ENCODE data around the gene NUDT13.

NUDT13 gene

DNA sequence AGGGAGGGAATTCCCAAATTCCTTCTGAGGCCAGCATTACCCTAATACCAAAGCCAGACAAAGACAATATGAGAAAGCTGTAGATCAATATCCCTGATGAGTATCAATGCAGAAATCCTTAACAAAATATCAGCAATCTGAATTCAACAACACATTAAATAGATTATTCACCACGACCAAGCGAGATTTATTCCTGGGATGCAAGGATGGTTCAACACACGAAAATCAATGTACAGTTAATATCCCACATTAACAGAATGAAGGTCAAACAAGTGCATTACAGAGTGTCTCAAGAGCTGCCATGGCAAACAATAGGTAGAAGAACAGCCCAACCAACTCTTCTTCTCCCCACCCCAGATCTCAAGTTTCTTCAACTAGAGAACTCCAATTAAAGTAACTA lies 51.4 kb downstream of the NUDT13 start:
- Histone ChIP-seq H3K9ac (ENCODE audit: low read depth, low read length) (no peak overlapping the region), H3K4me3 (ENCODE audit: low read depth in 1 of 2, low read length in 2 of 2) (no peak overlapping the region), H3K9me3 (ENCODE audit: insufficient read depth, low read length, severe bottlenecking) (no peaks in the 10 kb centered on the region), H3K4me2 (ENCODE audit: insufficient read depth, low read length) (peak overlapping the region; percentile 10; the same call in 1 of the 2 replicates), H3K4me1 (ENCODE audit: insufficient read depth, low read length) (peaks cover 40% of the 10 kb centered on the region), H3K36me3 (ENCODE audit: insufficient read depth, low read length) (peaks cover 44% of the 10 kb centered on the region), H2AFZ (ENCODE audit: low read depth, low read length) (no peak overlapping the region), H3K27me3 (ENCODE audit: insufficient read depth, low read length, poor library complexity) (no peaks in the 10 kb centered on the region), H3K79me2 (ENCODE audit: insufficient read depth, low read length) (peaks cover 73% of the 10 kb centered on the region), H3K27ac (ENCODE audit: low read length) (no peak overlapping the region), H4K20me1 (ENCODE audit: insufficient read depth, low read length) (peaks cover 5% of the 10 kb centered on the region; the same call in 1 of the 2 replicates)
- TF ChIP-seq, protein P1, sequence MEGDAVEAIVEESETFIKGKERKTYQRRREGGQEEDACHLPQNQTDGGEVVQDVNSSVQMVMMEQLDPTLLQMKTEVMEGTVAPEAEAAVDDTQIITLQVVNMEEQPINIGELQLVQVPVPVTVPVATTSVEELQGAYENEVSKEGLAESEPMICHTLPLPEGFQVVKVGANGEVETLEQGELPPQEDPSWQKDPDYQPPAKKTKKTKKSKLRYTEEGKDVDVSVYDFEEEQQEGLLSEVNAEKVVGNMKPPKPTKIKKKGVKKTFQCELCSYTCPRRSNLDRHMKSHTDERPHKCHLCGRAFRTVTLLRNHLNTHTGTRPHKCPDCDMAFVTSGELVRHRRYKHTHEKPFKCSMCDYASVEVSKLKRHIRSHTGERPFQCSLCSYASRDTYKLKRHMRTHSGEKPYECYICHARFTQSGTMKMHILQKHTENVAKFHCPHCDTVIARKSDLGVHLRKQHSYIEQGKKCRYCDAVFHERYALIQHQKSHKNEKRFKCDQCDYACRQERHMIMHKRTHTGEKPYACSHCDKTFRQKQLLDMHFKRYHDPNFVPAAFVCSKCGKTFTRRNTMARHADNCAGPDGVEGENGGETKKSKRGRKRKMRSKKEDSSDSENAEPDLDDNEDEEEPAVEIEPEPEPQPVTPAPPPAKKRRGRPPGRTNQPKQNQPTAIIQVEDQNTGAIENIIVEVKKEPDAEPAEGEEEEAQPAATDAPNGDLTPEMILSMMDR (IDR thresholded peaks at IDR 0.05; ENCODE audit: borderline replicate concordance, extremely low read depth, low read length, poor library complexity, severe bottlenecking): no peak
- TF ChIP-seq EZH2 (IDR thresholded peaks at IDR 0.05; ENCODE audit: borderline replicate concordance, low read depth, low read length, severe bottlenecking): no peak
- no peak for DNase-seq
- ATAC-seq (ENCODE audit: insufficient read depth, low read depth): no peak

DNA sequence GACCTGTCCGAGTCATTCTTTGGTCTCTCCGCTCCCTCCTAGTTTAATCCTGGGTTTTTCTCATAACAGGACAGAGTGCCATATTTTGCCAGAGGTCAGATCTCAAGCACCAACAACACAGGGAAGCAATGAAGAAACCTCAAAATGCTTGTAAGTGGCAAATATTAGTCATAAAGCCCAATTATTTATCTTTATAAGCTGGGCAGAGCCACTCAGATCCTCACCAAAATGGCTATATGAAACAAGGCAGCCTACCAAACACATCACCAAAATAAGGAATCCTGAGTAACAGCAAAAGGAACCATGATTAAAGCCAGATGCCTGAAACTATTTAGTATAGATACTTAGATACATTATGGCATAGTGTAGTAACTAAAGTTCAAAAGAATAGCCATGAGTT lies 52.8 kb downstream of the NUDT13 start:
- Histone ChIP-seq H3K4me3 (ENCODE audit: low read depth in 1 of 2, low read length in 2 of 2) (no peak overlapping the region), H3K79me2 (ENCODE audit: insufficient read depth, low read length) (peaks cover 84% of the 10 kb centered on the region), H4K20me1 (ENCODE audit: insufficient read depth, low read length) (peaks cover 5% of the 10 kb centered on the region; the same call in 1 of the 2 replicates), H3K36me3 (ENCODE audit: insufficient read depth, low read length) (peaks cover 41% of the 10 kb centered on the region), H3K9me3 (ENCODE audit: insufficient read depth, low read length, severe bottlenecking) (no peaks in the 10 kb centered on the region), H3K4me1 (ENCODE audit: insufficient read depth, low read length) (peaks cover 48% of the 10 kb centered on the region), H3K27me3 (ENCODE audit: insufficient read depth, low read length, poor library complexity) (no peaks in the 10 kb centered on the region), H3K4me2 (ENCODE audit: insufficient read depth, low read length) (peak overlapping the region; percentile 28), H3K9ac (ENCODE audit: low read depth, low read length) (no peak overlapping the region), H3K27ac (ENCODE audit: low read length) (no peak overlapping the region), H2AFZ (ENCODE audit: low read depth, low read length) (no peak overlapping the region)
- no peak for TF ChIP-seq EZH2 (IDR thresholded peaks at IDR 0.05; ENCODE audit: borderline replicate concordance, low read depth, low read length, severe bottlenecking)
- DNase-seq (no peak), ATAC-seq (ENCODE audit: insufficient read depth, low read depth) (no peak)

DNA sequence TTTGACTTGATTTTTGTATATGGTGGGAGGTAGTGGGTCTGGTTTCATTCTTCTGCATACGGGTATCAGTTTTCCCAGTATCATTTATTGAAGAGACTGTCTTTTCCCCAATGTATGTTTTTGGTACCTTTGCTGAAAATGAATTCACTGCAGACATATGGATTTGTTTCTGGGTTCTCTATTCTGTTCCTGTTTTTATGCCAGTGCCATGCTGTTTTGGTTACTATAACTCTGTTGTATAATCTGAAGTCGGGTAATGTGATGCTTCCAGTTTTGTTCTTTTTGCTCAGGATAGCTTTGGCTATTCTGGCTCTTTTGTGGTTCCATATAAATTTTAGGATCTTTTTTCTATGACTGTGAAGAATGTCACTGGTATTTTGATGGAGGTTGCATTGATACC lies 56.7 kb downstream of the NUDT13 start:
- H3K4me3 ChIP-seq (ENCODE audit: low read depth in 1 of 2, low read length in 2 of 2): peak overlapping the region; percentile 61 to 94
- H4K20me1 ChIP-seq (ENCODE audit: insufficient read depth, low read length): peaks cover 3% of the 10 kb centered on the region; the same call in 1 of the 2 replicates
- DNase-seq (no peak), ATAC-seq (ENCODE audit: insufficient read depth, low read depth) (no peak)
- peaks cover 56% of the 10 kb centered on the region for H3K4me1 ChIP-seq (ENCODE audit: insufficient read depth, low read length)
- peak overlapping the region; percentile 82 for H3K9ac ChIP-seq (ENCODE audit: low read depth, low read length)
- no peaks in the 10 kb centered on the region for H3K27me3 ChIP-seq (ENCODE audit: insufficient read depth, low read length, poor library complexity)
- peaks cover 20% of the 10 kb centered on the region; the same call in 1 of the 2 replicates for H3K36me3 ChIP-seq (ENCODE audit: insufficient read depth, low read length)
- H3K4me2 ChIP-seq (ENCODE audit: insufficient read depth, low read length): peak overlapping the region; percentile 97
- no peak overlapping the region for H2AFZ ChIP-seq (ENCODE audit: low read depth, low read length)
- H3K79me2 ChIP-seq (ENCODE audit: insufficient read depth, low read length): peaks cover 72% of the 10 kb centered on the region
- no peak overlapping the region for H3K27ac ChIP-seq (ENCODE audit: low read length)
- H3K9me3 ChIP-seq (ENCODE audit: insufficient read depth, low read length, severe bottlenecking): no peaks in the 10 kb centered on the region
- no peak for TF ChIP-seq EZH2 (IDR thresholded peaks at IDR 0.05; ENCODE audit: borderline replicate concordance, low read depth, low read length, severe bottlenecking)
- TF ChIP-seq, protein P1 (IDR thresholded peaks at IDR 0.05; ENCODE audit: borderline replicate concordance, extremely low read depth, low read length, poor library complexity, severe bottlenecking): no peak

DNA sequence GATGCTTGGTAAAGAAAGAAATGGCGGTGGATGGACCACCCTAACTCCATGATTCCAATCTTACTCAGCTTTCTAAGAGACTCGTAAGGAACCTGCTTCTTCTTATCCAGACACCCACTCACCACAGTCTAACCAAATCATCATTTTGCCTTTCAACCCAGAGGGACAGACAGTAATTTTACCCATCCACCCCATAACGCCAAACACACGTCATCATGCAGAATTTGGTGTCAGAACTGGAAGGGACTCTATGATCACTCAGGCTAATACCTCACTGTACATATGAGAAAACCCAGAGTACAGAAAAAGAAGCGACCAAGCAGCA lies 57.2 kb downstream of the NUDT13 start:
- Histone ChIP-seq H4K20me1 (ENCODE audit: insufficient read depth, low read length) (no peaks in the 10 kb centered on the region), H3K9me3 (ENCODE audit: insufficient read depth, low read length, severe bottlenecking) (no peaks in the 10 kb centered on the region), H3K4me3 (ENCODE audit: low read depth in 1 of 2, low read length in 2 of 2) (peak overlapping the region; percentile 61 to 94), H3K27ac (ENCODE audit: low read length) (peak overlapping the region; percentile 88), H2AFZ (ENCODE audit: low read depth, low read length) (peak overlapping the region; percentile 92), H3K4me2 (ENCODE audit: insufficient read depth, low read length) (peak overlapping the region; percentile 97), H3K36me3 (ENCODE audit: insufficient read depth, low read length) (peaks cover 15% of the 10 kb centered on the region; the same call in 1 of the 2 replicates), H3K4me1 (ENCODE audit: insufficient read depth, low read length) (peaks cover 51% of the 10 kb centered on the region), H3K27me3 (ENCODE audit: insufficient read depth, low read length, poor library complexity) (no peaks in the 10 kb centered on the region), H3K9ac (ENCODE audit: low read depth, low read length) (peak overlapping the region; percentile 82), H3K79me2 (ENCODE audit: insufficient read depth, low read length) (peaks cover 68% of the 10 kb centered on the region)
- no peak for TF ChIP-seq EZH2 (IDR thresholded peaks at IDR 0.05; ENCODE audit: borderline replicate concordance, low read depth, low read length, severe bottlenecking)
- TF ChIP-seq, protein P1 (IDR thresholded peaks at IDR 0.05; ENCODE audit: borderline replicate concordance, extremely low read depth, low read length, poor library complexity, severe bottlenecking): no peak
- DNase-seq (no peak), ATAC-seq (ENCODE audit: insufficient read depth, low read depth) (no peak)
